ENCODE results near the gene RPL39L.

- TF ChIP-seq FOXA1 (IDR thresholded peaks at IDR 0.05) (no peak), SUZ12 (IDR thresholded peaks at IDR 0.05) (no peak), CTBP1 (IDR thresholded peaks at IDR 0.05; ENCODE audit: borderline replicate concordance) (no peak), BHLHE40 (IDR thresholded peaks at IDR 0.05; ENCODE audit: borderline replicate concordance) (no peak), FOXM1 (IDR thresholded peaks at IDR 0.05; ENCODE audit: borderline replicate concordance) (no peak), LEF1 (IDR thresholded peaks at IDR 0.05; ENCODE audit: borderline replicate concordance) (no peak), ELF4 (IDR thresholded peaks at IDR 0.05) (no peak), TARDBP (IDR thresholded peaks at IDR 0.05) (no peak), ARNT (IDR thresholded peaks at IDR 0.05) (no peak), SP1 (IDR thresholded peaks at IDR 0.05) (no peak)
Measured at GRCh38 chr3:187110156-187110555, 29.1 kb downstream of the RPL39L start.

All from HEK293T (cell line).